Stimulated activated CD4-positive, alpha-beta T cell treated with anti-CD3 and anti-CD28 coated beads, TNF-alpha, amount 100 ng/mL, for 24 hours (primary cell): ENCODE measurements around the gene ZNF281.
"Not testable (repeated sequence)": the region's sequence is repeated elsewhere in the genome, so short reads cannot be mapped to it uniquely, and the experiment has no call there.

Experiments used
- DNase-seq, 3 experiments: peaks; one replicate each; pipeline ENCODE4 v3.0.0-alpha.2; 2020; ENCODE audit warnings: low read depth in 3 of 3

ZNF281 gene, protein sequence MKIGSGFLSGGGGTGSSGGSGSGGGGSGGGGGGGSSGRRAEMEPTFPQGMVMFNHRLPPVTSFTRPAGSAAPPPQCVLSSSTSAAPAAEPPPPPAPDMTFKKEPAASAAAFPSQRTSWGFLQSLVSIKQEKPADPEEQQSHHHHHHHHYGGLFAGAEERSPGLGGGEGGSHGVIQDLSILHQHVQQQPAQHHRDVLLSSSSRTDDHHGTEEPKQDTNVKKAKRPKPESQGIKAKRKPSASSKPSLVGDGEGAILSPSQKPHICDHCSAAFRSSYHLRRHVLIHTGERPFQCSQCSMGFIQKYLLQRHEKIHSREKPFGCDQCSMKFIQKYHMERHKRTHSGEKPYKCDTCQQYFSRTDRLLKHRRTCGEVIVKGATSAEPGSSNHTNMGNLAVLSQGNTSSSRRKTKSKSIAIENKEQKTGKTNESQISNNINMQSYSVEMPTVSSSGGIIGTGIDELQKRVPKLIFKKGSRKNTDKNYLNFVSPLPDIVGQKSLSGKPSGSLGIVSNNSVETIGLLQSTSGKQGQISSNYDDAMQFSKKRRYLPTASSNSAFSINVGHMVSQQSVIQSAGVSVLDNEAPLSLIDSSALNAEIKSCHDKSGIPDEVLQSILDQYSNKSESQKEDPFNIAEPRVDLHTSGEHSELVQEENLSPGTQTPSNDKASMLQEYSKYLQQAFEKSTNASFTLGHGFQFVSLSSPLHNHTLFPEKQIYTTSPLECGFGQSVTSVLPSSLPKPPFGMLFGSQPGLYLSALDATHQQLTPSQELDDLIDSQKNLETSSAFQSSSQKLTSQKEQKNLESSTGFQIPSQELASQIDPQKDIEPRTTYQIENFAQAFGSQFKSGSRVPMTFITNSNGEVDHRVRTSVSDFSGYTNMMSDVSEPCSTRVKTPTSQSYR

DNA sequence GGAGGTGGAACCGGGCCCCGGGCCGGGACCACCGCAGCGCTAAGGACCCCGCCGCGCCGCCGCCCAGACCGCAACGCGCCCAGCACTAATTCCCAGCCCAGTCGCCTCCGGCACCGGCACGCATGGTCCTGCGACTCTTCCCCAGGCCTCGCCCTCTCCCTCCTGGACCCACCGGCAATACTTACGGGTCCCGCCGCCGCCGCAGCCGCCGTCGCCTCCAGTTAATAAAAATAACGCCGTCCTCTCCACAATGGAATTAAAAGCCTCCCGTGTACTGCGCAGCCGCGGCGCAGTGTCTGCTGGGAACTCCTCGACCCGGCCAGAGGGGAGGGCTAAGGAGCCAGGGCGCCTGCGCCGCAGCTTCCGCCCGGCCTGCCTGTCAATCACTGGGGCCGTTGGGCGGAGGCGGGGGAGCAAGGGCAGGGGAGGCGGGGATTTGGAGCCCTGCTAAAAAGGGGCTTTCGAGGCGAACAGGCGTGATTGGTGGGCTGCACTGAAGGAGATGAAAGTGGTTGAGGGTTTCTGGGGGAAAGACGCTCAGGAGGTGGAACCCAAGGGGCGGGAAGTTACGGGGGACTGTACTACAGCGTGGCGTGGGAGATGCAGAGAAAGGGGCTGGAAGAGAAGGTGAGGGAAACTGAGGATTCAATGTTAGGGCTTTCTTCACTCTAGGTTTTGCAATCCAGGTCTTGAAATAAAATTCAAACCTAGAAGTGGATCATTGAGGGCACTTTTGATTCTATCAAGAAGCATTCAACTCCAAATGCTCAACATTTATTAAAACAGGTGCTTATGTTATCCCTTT is at the start of gene ZNF281:
Gene ZNF281, minus strand, starts transcription at position 276 of the 805 bp plus-strand sequence. CDS start 331 bp downstream, outside the sequence.
- peak; percentile 87 to 94 (median 90) for DNase-seq

DNA sequence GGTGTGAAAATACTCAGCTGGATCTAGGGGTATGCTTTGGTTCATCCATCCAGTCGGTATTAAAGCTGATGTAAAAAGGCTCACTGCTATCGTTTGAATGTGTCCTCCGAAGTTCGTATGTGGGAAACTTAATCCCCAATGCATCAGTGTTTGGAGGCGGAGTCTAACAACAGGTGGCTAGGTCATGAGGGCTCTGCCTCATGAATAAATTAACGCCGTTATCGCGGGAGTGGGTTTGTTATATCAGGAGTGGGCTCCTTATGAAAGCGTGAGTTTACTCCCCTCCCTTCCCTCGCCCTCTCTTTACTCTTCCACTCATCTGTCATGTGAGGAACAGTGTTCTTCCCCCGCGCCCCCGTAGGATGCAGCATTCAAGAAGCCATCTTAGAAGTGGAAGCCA is 48.9 kb upstream of the ZNF281 start:
- no peak for DNase-seq

DNA sequence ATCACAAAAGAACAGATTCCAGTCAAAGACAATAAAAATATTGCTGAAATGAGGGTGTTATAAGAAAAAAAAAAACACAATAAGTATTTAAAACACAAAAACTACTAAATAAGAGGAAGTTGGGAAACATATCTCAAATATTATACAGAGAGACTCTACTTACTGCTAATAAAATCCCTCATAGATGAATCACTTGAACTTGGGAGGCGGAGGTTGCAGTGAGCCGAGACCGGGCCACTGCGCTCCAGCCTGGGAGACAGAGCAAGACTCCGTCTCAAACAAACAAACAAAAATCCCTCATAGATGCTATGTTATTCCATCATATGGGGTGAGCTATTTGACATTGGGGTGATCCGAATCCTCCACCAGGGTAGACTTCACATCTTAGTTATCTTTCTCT is 48.0 kb upstream of the ZNF281 start:
- DNase-seq = no peak

DNA sequence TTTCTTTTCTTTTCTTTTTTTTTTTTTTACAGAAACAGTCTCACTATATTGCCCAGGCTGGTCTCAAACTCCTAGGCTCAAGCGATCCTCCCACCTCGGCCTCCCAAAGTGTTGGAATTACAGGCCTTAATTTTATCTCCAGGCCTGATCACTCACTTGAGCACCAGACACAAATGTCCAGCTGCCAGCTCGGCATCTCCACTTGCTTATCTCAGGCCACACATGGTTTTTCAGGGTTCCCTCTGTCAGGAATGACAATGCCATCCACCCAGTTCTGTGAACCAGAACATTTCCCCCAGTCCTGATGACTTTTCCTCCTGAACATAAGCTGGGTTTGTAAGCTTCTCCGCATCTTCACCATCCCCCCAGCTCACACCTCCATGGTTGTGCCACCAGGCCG is 44.6 kb upstream of the ZNF281 start:
- DNase-seq = no peak

DNA sequence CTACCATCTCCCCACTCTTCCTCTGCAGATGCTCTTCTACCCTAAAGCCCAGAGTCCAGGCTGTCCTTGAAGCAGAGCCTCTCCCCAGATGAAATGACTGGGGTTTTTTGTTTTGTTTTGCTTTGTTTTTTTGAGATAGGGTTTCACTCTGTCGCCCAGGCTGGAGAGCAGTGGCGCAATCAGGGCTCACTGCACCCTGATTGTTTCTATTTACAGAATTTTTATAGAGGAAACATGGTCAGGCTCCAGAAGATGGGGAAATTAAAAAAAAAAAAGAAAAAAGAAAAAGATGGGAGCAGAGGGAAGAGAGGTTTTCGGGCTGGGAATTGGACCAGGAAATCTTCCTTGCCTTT is 43.7 kb upstream of the ZNF281 start:
- no peak for DNase-seq

DNA sequence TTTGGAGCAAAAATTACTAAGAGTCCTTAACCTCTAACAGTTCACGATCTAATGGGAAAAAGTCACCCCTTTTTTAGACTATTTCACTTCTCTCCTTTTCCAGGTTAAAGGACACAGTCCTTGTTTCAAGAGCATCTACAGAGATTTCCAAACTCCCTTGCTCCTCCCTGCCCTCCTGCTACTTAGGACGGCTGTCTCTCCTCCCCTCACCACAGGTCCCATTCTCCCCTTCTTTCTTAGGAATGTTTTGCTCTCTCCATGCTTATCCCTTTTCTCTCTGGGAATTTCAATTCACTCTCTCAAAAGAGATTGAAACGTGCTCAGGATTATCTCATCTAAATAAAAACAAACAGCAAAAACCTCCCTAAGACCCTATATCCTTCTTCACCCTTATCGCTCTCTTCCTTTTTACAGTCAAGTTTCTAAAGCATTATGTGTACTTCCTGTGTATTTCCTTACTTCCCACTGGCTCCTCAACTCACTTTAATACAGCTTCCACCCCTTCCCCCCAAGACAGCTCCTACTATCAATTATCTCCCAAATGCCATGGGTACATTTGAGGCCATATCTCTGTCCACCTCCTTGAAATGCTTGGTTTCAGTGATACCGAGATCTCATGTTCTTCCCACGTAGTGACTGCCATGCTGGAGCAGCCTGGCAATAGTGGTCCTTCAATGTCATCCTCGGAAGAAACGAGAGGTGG is 43.2 kb upstream of the ZNF281 start:
- DNase-seq = no peak

DNA sequence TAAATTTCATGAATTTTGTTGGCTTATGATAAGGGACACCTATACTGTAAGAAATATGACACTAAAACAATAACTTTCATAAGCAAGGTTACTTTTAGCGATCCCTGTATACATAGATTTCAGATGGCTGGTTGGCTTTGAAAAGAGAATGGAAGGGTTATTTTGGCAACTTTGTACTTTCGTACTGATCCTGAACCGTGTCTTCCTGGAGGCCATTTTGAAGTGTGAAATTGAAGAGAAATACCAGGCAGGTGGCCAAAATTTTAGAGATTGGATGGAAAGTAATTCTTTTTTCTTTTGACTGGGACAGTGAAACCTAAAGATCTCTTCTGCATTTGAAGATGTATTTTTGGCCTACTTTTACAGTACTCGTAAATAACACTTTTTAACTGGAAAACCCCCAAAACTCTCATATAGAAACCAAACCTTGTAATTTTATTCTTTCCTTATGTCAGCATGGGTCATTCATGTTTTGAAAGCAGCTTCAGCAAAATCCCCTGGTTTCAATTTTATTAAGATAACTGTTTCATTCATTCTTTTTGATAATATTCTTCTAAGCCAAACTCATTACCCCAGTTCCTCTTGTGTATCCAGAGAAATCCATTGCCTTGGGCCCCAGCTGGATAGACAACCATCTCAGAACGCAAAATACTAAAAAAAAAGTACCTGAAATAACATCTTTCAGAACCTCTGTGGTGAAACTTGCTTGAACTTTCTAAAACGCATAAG is 38.4 kb upstream of the ZNF281 start:
- no peak for DNase-seq

DNA sequence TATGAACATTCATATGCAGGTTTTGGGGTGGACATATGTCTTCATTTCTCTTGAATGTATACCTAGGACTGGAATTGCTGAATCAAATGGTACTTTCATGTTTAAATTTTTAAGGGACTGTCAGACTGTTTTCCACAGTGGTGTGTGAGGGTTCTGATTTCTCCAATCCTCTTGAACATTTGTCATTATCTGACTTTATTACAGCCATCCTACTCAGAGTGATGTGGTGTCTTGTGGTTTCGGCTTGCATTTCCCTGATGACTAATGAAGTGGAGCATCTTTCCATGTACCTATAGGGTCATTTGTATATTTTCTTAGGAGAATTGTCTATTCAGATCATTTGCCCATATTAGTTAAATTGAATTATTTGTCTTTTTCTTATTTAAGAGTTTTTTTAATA is 35.4 kb upstream of the ZNF281 start:
- peak in 2 of 3 experiments; percentile 2 to 22 for DNase-seq

DNA sequence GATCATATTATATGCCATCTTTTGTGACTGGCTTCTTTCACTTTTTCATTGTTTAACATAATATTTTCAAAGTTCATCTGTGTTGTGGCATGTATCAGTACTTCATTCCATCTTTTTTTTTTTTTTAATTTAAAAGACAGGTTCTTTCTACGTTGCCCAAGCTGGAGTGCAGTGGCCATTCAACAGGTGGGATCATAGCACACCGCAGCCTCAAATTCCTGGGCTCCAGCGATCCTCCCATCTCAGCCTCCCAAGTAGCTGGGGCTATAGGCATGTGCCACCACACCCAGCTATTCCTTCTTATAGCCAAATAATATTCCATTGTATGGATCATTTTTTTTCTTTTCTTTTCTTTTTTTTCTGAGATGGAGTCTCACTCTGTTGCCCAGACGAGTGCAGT is 34.6 kb upstream of the ZNF281 start:
- DNase-seq = no peak

DNA sequence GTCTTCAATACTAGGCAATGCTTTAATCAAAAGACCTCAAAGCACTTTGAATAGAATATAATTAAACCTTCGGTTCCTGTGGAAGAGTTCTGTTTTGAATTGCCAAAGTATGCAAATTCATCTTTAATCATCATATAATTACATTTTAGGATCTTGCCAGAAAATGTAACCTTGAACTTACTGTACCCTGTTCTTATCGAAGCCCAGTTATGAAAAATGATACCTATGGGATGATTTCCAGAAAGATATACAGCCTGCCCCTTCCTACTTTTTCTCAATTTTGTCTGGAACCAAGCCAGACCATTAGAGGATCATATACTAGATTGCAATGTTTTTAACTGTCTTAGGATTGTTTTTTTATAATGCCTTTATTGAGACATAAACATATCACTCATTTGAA is 34.0 kb upstream of the ZNF281 start:
- DNase-seq = no peak

DNA sequence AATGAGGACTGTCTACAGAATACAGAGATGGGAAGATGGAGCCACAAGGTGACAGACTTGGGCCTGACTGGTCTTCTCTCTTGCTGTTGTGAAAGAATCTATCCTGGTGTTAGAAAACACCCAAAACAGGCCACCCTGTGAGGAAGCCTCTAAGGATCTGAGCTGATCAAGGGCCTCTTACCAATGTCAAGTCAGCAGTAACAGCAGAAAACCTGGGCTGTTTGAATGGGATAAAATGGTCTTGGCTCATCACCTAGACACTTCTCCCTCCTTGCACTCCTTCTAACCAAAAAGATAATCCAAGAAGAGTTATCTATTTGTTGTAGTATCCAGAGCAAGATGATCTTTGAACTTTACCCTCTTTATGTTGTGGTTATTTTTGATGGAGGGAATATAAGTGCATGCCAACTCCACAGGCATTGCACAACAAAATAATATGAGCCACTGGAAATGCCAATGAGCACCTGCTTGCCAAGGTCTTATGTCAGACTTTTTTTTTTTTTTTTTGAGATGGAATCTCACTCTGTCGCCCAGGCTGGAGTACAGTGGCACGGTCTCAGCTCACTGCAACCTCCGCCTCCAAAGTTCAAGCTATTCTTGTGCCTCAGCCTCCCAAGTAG is 32.8 kb upstream of the ZNF281 start:
- no peak for DNase-seq

DNA sequence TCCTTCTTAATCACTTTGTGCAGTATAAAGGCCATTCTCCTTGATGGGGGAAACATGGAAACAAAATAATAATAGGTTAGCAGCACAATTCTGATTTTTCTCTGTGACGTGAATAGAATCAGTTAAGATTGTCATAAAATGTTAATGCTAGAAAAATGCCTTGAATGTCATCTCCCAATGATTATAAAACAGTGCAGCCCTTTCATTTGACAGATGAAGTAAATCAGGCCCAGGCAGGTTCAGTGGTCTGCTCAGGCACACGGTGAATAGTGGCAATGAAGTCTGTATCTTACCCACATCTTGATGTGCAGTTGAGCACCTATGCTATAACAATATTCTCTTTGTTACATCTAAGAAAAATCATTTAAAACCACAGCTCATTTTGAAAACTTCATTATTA is 32.2 kb upstream of the ZNF281 start:
- DNase-seq = no peak

DNA sequence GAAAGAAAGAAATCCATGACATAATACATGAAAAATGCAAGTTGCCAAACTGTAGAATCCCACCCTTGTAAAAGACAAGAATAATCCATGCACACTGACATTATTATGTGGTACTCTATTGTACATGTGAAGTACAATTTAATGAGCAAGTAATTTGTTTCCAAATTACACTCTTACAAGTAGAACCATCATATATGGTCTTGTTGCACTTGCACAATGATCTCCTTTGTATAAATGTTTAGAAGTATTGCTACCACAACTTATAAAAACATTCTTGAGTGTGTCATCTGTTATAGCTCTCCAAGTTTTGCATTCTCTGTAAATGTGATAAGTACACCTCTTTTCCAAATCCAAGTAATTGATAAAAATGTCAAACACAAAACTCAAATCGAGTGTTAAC is 29.1 kb upstream of the ZNF281 start:
- DNase-seq = no peak

DNA sequence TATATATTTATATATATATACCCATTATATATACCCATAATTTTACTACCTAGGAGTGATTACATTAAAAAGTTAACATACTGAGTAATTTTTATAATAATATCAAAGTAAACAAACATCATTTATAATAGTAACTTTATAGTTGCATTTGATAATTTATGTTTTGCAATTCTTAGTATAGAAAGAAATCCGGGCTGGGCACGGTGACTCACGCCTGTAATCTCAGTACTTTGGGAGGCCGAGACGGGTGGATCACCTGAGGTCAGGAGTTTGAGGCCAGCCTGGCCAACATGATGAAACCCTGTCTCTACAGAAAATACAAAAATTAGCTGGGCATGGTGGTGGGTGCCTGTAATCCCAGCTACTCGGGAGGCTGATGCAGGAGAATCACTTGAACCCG is 28.6 kb upstream of the ZNF281 start:
- not testable (repeated sequence) for DNase-seq

DNA sequence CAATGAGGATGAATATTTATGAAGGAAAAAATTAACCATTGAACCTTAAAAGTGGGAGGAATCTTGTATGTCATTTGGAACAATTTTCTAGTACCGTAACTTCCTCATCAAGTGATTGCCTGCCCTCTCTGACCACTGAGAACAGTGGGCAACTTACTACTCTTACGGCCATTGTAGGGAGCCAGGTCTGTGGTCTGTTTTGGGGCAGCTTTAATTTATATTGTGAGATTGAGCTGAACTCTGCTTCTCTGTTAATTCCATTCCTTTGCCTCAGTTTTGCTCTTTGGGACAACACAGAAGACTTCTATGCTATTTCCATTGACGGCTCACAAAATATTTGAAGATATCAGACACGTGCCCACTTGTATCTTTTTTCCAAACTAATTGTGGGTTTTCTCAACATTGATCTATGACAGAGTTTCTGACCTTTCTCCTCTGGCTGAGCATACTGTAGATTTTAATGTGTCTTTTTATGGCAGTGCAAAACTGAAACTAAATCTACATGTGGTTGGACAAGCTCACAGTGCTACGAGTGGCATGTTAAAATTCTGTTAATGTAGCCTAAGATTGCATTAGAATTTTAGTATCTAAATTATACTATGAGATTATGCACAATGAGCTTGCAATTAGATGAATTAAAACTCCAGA is 27.8 kb upstream of the ZNF281 start:
- no peak for DNase-seq

DNA sequence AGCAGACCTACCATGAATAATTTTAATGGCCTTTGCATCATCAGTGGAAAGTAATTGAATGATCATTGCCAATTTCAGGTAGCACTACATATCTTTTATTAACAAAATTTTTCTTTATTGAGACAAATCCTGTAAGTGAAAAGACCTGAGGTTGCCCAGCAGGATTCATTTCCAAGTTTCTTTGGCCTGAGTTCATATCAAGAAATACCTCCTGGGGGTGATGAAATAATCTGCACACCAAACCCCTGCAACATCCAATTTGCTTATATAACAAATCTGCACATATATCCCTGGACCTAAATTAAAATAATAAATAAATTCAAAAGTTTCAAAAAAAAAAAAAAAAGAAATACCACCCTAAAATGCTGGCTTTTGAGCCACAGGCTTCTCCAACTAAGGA is 27.3 kb upstream of the ZNF281 start:
- DNase-seq = no peak

DNA sequence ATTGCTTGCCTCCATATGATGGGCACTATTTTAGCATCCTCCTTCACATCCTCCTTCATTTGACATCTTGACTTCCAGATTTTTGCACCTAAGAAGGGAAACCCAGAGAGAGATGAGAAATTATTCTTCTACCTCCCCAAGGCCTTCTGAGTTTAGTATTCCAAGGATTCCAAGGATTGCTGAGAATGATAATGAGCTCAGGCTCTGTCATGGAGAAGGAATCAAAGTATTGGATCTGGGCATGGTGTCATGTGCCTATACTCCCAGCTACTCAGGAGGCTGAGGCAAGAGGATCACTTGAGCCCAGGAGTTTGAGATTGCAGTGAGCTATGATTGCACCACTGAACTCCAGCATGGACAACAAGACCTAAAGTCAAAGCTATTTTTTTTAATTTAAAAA is 26.6 kb upstream of the ZNF281 start:
- DNase-seq = no peak

DNA sequence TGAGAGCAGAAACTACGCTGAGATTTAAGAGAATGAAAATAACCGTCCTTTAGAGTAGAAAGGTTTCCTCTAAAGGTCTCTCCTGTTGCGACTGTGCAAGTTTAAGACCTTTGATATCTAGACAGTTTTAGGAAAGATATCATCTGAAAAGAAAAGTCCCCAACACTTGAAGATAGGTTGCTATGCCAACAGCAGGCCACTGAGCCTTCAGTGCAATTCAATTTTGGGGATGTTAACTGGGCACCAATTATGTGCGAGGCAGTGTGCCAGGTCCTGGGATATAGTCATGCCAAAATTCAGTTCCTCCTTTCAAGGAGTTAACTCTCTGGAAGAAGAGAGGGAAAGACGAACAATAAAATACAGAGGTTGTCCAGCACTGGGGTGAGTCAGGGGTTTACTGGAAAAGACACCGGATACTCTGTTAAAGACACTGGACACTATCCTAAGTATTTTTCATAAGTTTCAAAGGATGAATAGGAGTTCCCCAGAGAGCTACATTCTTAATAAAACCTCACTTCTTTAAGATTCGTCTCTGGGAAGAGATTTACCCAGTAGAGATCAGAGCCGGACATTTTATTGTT is 25.5 kb upstream of the ZNF281 start:
- no peak for DNase-seq

DNA sequence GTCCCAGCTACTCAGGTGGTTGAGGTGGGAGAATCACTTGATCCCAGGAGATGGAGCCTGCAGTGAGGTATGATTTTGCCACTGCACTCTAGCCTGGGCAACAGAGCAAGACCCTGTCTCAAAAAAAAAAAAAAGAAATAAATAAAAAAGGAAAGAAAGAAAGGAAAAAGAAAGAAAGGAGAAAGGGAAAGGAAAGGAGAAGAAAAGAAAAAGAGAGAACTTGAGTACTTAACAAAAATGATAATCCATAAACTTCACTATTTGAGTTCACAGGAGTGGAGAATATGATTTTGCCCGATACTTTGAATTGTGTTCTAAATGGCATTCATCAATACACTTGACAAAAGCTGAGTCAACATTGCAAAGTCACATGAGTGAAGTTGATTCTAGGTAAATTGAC is 23.8 kb upstream of the ZNF281 start:
- DNase-seq = no peak

DNA sequence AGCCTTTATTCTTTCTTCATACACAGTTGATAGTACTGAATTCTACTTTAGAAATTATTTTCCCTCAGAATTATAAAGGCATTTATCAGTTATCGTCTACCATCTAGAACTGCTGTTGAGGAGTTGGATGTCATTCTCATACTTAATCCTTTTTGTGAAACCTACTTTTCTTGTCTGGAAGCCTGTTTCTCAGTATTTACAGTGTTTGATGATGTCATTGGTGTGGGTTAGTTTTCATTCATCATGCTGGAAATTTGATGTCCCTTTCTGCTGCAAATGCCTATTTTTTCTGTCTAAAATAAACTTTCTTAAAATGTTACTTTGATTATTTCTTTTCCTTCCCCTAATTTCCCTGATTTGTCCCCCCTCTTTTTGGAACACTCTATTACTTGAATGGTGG is 22.8 kb upstream of the ZNF281 start:
- no peak for DNase-seq
